Mesenchymal stem cell (in vitro differentiated cells and primary cell): Measurements from ENCODE around the gene TMEM79.

Experiments used
- DNase-seq: peaks from one replicate; pipeline ENCODE4 v3.0.0-alpha.2; 2013
- H2AFZ ChIP-seq: one replicate; pipeline ENCODE4 v1.6.1; 2013; ENCODE audit warnings: low read depth, mild to moderate bottlenecking, control low read depth, inconsistent platforms, low read length, moderate library complexity
- H2AK5ac ChIP-seq: 2 replicates; pipeline ENCODE4 v1.6.1; 2013; ENCODE audit warnings: low read length, moderate library complexity, mild to moderate bottlenecking, inconsistent platforms; ENCODE audit not compliant: severe bottlenecking
- H2BK120ac ChIP-seq: one replicate; pipeline ENCODE4 v1.6.1; 2013; ENCODE audit warnings: low read depth, mild to moderate bottlenecking, inconsistent platforms, low read length, moderate library complexity
- H2BK12ac ChIP-seq, 2 experiments: one replicate each; pipeline ENCODE4 v1.6.1; 2013; ENCODE audit warnings: inconsistent platforms in 2 of 2, low read length in 2 of 2, mild to moderate bottlenecking in 2 of 2, moderate library complexity in 2 of 2, control low read depth in 1 of 2
- H2BK15ac ChIP-seq: one replicate; pipeline ENCODE4 v1.6.1; 2013; ENCODE audit warnings: mild to moderate bottlenecking, low read depth, inconsistent platforms; ENCODE audit not compliant: poor library complexity, severe bottlenecking
- H2BK5ac ChIP-seq: 2 replicates; pipeline ENCODE4 v1.6.1; 2013; ENCODE audit warnings: low read depth, mild to moderate bottlenecking, low read length, control low read depth, inconsistent platforms; ENCODE audit not compliant: poor library complexity, severe bottlenecking
- H3K14ac ChIP-seq, 2 experiments: one replicate each; pipeline ENCODE4 v1.6.1; 2013; ENCODE audit warnings: inconsistent platforms in 2 of 2, low read length in 2 of 2, control low read depth in 1 of 2, mild to moderate bottlenecking in 1 of 2, moderate library complexity in 1 of 2
- H3K18ac ChIP-seq, 2 experiments: one replicate each; pipeline ENCODE4 v1.6.1; 2013; ENCODE audit warnings: inconsistent platforms in 2 of 2, low read length in 2 of 2, control low read depth in 1 of 2, low read depth in 1 of 2, mild to moderate bottlenecking in 1 of 2
- H3K23ac ChIP-seq, 2 experiments: one replicate each; pipeline ENCODE4 v1.6.1; 2013; ENCODE audit warnings: inconsistent platforms in 2 of 2, low read length in 2 of 2, mild to moderate bottlenecking in 2 of 2, moderate library complexity in 2 of 2, control low read depth in 1 of 2
- H3K27ac ChIP-seq: 2 replicates; pipeline ENCODE4 v1.5.1; 2013; ENCODE audit warnings: mild to moderate bottlenecking, moderate library complexity, low read length, control low read depth, inconsistent platforms; ENCODE audit not compliant: poor library complexity, severe bottlenecking
- H3K27me3 ChIP-seq, 2 experiments: 2 replicates each; pipeline versions ENCODE4 v1.6.1 to v1.7.0; 2013; ENCODE audit warnings: low read length in 2 of 2, mild to moderate bottlenecking in 2 of 2, moderate library complexity in 2 of 2, control low read depth in 1 of 2, inconsistent platforms in 1 of 2; ENCODE audit not compliant: control insufficient read depth in 1 of 2, insufficient read depth in 1 of 2
- H3K36me3 ChIP-seq, 2 experiments: 2 replicates each; pipeline versions ENCODE4 v1.6.1 to v1.7.0; 2013; ENCODE audit warnings: low read length in 2 of 2, control low read depth in 1 of 2, inconsistent platforms in 1 of 2, low read depth in 1 of 2, mild to moderate bottlenecking in 1 of 2; ENCODE audit not compliant: insufficient read depth in 2 of 2, control insufficient read depth in 1 of 2
- H3K4ac ChIP-seq, 2 experiments: one replicate each; pipeline ENCODE4 v1.6.1; 2013; ENCODE audit warnings: inconsistent platforms in 2 of 2, low read length in 2 of 2, mild to moderate bottlenecking in 2 of 2, moderate library complexity in 2 of 2, control low read depth in 1 of 2, low read depth in 1 of 2
- H3K4me1 ChIP-seq: 2 replicates; pipeline ENCODE4 v1.6.1; 2013; ENCODE audit warnings: low read depth, low read length, control low read depth; ENCODE audit not compliant: control insufficient read depth, insufficient read depth
- H3K4me2 ChIP-seq: 2 replicates; pipeline ENCODE4 v1.6.1; 2013; ENCODE audit warnings: low read length, mild to moderate bottlenecking, inconsistent platforms; ENCODE audit not compliant: poor library complexity, severe bottlenecking
- H3K4me3 ChIP-seq, 2 experiments: 2 replicates each; pipeline versions ENCODE4 v1.5.1 to v1.7.0; 2013; ENCODE audit warnings: low read length in 2 of 2, mild to moderate bottlenecking in 2 of 2, control low read depth in 1 of 2, low read depth in 1 of 2; ENCODE audit not compliant: insufficient read depth in 1 of 2
- H3K79me1 ChIP-seq: replicated peaks from 2 replicates; pipeline ENCODE4 v1.6.1; 2013; ENCODE audit warnings: mild to moderate bottlenecking, control low read depth, low read length, inconsistent platforms; ENCODE audit not compliant: poor library complexity, severe bottlenecking
- H3K9ac ChIP-seq: 2 replicates; pipeline ENCODE4 v1.7.0; 2013; ENCODE audit warnings: mild to moderate bottlenecking, low read length, moderate library complexity
- H3K9me3 ChIP-seq: 2 replicates; pipeline ENCODE4 v1.7.0; 2013; ENCODE audit warnings: mild to moderate bottlenecking, low read length; ENCODE audit not compliant: control insufficient read depth
- H4K8ac ChIP-seq: one replicate; pipeline ENCODE4 v1.6.1; 2013; ENCODE audit warnings: inconsistent platforms, mild to moderate bottlenecking, low read length, moderate library complexity
- H4K91ac ChIP-seq: one replicate; pipeline ENCODE4 v1.6.1; 2013; ENCODE audit warnings: mild to moderate bottlenecking, low read length, inconsistent platforms
- whole genome bisulfite sequencing: methylation state at CpG from one replicate; pipeline ENCODE4 v1.1.7; 2013; ENCODE audit warnings: mixed read lengths; 5-methylcytosine and 5-hydroxymethylcytosine counted together

The TMEM79 gene

GRCh38 chr1:156295391-156295947, 11.3 kb downstream of the TMEM79 start, which contains the start of gene GLMP:
Gene GLMP (minus strand): TSS chr1:156295679. CDS start chr1:156295645, 34 bp downstream.
- peaks cover 18 to 25% of the 10 kb centered on the region in 2 experiments for H3K36me3 ChIP-seq
- H2BK5ac ChIP-seq = peak within 1 kb of the TSS; percentile 22
- H2AFZ ChIP-seq = peak within 1 kb of the TSS; percentile 60
- H3K9ac ChIP-seq = peak within 1 kb of the TSS; percentile 97
- peak within 1 kb of the TSS; percentile 39 for H2BK120ac ChIP-seq
- no peaks in the 10 kb centered on the region for H3K27me3 ChIP-seq
- peak within 1 kb of the TSS; percentile 93 for H2AK5ac ChIP-seq
- H3K4me2 ChIP-seq = peak within 1 kb of the TSS; percentile 77
- H3K14ac ChIP-seq = peak within 1 kb of the TSS in 1 of 2 experiments; percentile 85
- no peaks in the 10 kb centered on the region for H3K9me3 ChIP-seq
- peak within 1 kb of the TSS; percentile 22 to 42 for H2BK12ac ChIP-seq
- H3K18ac ChIP-seq = peak within 1 kb of the TSS; percentile 81 to 87
- H3K27ac ChIP-seq = no peak within 1 kb of the TSS
- H3K4me3 ChIP-seq = peak within 1 kb of the TSS; percentile 78 to 98
- H3K79me1 ChIP-seq = peaks cover 20% of the 10 kb centered on the region
- peak within 1 kb of the TSS in 1 of 2 experiments; percentile 23 for H3K23ac ChIP-seq
- WGBS = 17% methylated on average over 13 of the region's 17 CpGs
- H3K4me1 ChIP-seq = peaks cover 18% of the 10 kb centered on the region
- peak within 1 kb of the TSS; percentile 62 for H2BK15ac ChIP-seq
- peak; percentile 63 for DNase-seq
- H4K8ac ChIP-seq = peak within 1 kb of the TSS; percentile 94
- peak within 1 kb of the TSS; percentile 57 for H4K91ac ChIP-seq
- peak within 1 kb of the TSS; percentile 66 to 90 for H3K4ac ChIP-seq

GRCh38 chr1:156298852-156299357, 14.8 kb downstream of the TMEM79 start, which contains the start of gene VHLL:
Gene VHLL (minus strand): TSS chr1:156299307. CDS start chr1:156299189, 118 bp downstream.
- no peak within 1 kb of the TSS for H2AFZ ChIP-seq
- H3K14ac ChIP-seq = no peak within 1 kb of the TSS
- H3K79me1 ChIP-seq = peaks cover 12% of the 10 kb centered on the region
- H3K18ac ChIP-seq = no peak within 1 kb of the TSS
- 95% methylated on average over 19 of the region's 19 CpGs for WGBS
- H4K91ac ChIP-seq = peak within 1 kb of the TSS; percentile 60
- peaks cover 4 to 15% of the 10 kb centered on the region in 2 experiments for H3K36me3 ChIP-seq
- peaks cover 7% of the 10 kb centered on the region for H3K4me1 ChIP-seq
- H2AK5ac ChIP-seq = no peak within 1 kb of the TSS
- DNase-seq = no peak
- H3K9me3 ChIP-seq = no peaks in the 10 kb centered on the region
- no peak within 1 kb of the TSS for H2BK12ac ChIP-seq
- no peak within 1 kb of the TSS for H3K4ac ChIP-seq
- no peak within 1 kb of the TSS for H2BK5ac ChIP-seq
- H3K23ac ChIP-seq = no peak within 1 kb of the TSS
- H3K27me3 ChIP-seq = no peaks in the 10 kb centered on the region
- no peak within 1 kb of the TSS for H2BK15ac ChIP-seq
- H3K4me3 ChIP-seq = no peak within 1 kb of the TSS
- H3K9ac ChIP-seq = no peak within 1 kb of the TSS
- no peak within 1 kb of the TSS for H3K27ac ChIP-seq
- no peak within 1 kb of the TSS for H2BK120ac ChIP-seq
- no peak within 1 kb of the TSS for H3K4me2 ChIP-seq
- H4K8ac ChIP-seq = no peak within 1 kb of the TSS

GRCh38 chr1:156303241-156303640, 19.1 kb downstream of the TMEM79 start:
- H2BK15ac ChIP-seq = no peak overlapping the region
- H2BK12ac ChIP-seq = no peak overlapping the region
- no peak for DNase-seq
- H3K79me1 ChIP-seq = no peaks in the 10 kb centered on the region
- H2AK5ac ChIP-seq = no peak overlapping the region
- no peaks in the 10 kb centered on the region for H3K4me1 ChIP-seq
- no peak overlapping the region for H4K8ac ChIP-seq
- no peak overlapping the region for H3K27ac ChIP-seq
- H4K91ac ChIP-seq = no peak overlapping the region
- no peak overlapping the region for H3K18ac ChIP-seq
- no peak overlapping the region for H2BK120ac ChIP-seq
- no peak overlapping the region for H3K14ac ChIP-seq
- no peak overlapping the region for H3K4me2 ChIP-seq
- no peaks in the 10 kb centered on the region for H3K27me3 ChIP-seq
- 100% methylated on average over 1 of the region's 4 CpGs for WGBS
- H3K23ac ChIP-seq = no peak overlapping the region
- H3K4ac ChIP-seq = no peak overlapping the region
- H3K4me3 ChIP-seq = no peak overlapping the region
- H3K9ac ChIP-seq = no peak overlapping the region
- H3K36me3 ChIP-seq = peaks cover 23 to 43% of the 10 kb centered on the region in 2 experiments
- no peak overlapping the region for H2BK5ac ChIP-seq
- no peaks in the 10 kb centered on the region for H3K9me3 ChIP-seq
- H2AFZ ChIP-seq = no peak overlapping the region

- Histone ChIP-seq H3K27me3 (no peaks in the 10 kb centered on the region), H3K18ac (no peak overlapping the region), H3K4me3 (no peak overlapping the region), H3K27ac (no peak overlapping the region), H3K4me2 (no peak overlapping the region), H2AK5ac (no peak overlapping the region), H4K91ac (no peak overlapping the region), H3K23ac (no peak overlapping the region), H3K4me1 (no peaks in the 10 kb centered on the region), H2BK5ac (no peak overlapping the region), H3K14ac (no peak overlapping the region), H2BK120ac (no peak overlapping the region), H3K9ac (no peak overlapping the region), H3K4ac (no peak overlapping the region), H2BK15ac (no peak overlapping the region), H4K8ac (no peak overlapping the region), H2AFZ (no peak overlapping the region), H3K79me1 (peaks cover 4% of the 10 kb centered on the region), H3K9me3 (no peaks in the 10 kb centered on the region), H2BK12ac (no peak overlapping the region), H3K36me3 (peaks cover 36 to 62% of the 10 kb centered on the region in 2 experiments)
- DNase-seq = no peak
- WGBS = 100% methylated on average over 2 of the region's 2 CpGs
Measured at GRCh38 chr1:156305215-156305614, 21.1 kb downstream of the TMEM79 start.
